Progenitor cell of endocrine pancreas (in vitro differentiated cells): ENCODE data around the gene USP6NL. TPM values are rescaled to one million over a fixed set of nuclear protein-coding genes. Genes with fewer than 3 reads are reported as not detected.
A peak's percentile ranks its signal among the peaks of the same experiment; 100 is the strongest.

Experiments
- DNase-seq: peaks from one replicate; pipeline ENCODE4 v3.0.0; 2021; ENCODE audit warnings: low spot score; ENCODE audit not compliant: unreplicated experiment
- H3K27ac Mint-ChIP-seq: 2 replicates; pipeline ENCODE4 v1.8.0; 2021; ENCODE audit warnings: mild to moderate bottlenecking, moderate library complexity, mixed read lengths
- H3K27me3 Mint-ChIP-seq: 2 replicates; pipeline ENCODE4 v1.8.0; 2021; ENCODE audit warnings: mixed read lengths
- H3K36me3 Mint-ChIP-seq: 2 replicates; pipeline ENCODE4 v1.8.0; 2022; ENCODE audit warnings: mixed read lengths; ENCODE audit not compliant: insufficient read depth
- H3K4me1 Mint-ChIP-seq: 2 replicates; pipeline ENCODE4 v1.8.0; 2021; ENCODE audit warnings: low read depth, mixed read lengths
- H3K4me3 Mint-ChIP-seq: 2 replicates; pipeline ENCODE4 v1.8.0; 2021; ENCODE audit warnings: low read depth, mild to moderate bottlenecking, moderate library complexity, mixed read lengths
- H3K9me3 Mint-ChIP-seq: 2 replicates; pipeline ENCODE4 v1.8.0; 2021; ENCODE audit warnings: low read depth, mixed read lengths
- CTCF ChIP-seq: fragments of 200-600 bp; sonication (generic); IDR thresholded peaks from one replicate; pipeline ENCODE4 v1.5.0; 2021; ENCODE audit warnings: antibody characterized with exemption, mild to moderate bottlenecking; ENCODE audit not compliant: unreplicated experiment
- total RNA-seq: library from RNA; stranded (reverse); gene quantifications from 2 replicates; pipeline ENCODE4 v1.2.1, GENCODE V29; 2021

Gene USP6NL
- total RNA-seq, 1 donor from 2014 or later: 37.3 TPM

- DNase-seq: no peak
- no peak for TF ChIP-seq CTCF
- H3K36me3 Mint-ChIP-seq: no peaks in the 10 kb centered on the region
- H3K4me1 Mint-ChIP-seq: peaks cover 48% of the 10 kb centered on the region
- H3K27me3 Mint-ChIP-seq: no peaks in the 10 kb centered on the region
- peak overlapping the region; percentile 6 for H3K27ac Mint-ChIP-seq
- no peaks in the 10 kb centered on the region for H3K9me3 Mint-ChIP-seq
- H3K4me3 Mint-ChIP-seq: no peak overlapping the region
These were observed 8.4 kb downstream of the USP6NL start for GRCh38 chr10:11602919-11603523.

- Mint-ChIP-seq H3K27me3 (no peaks in the 10 kb centered on the region), H3K4me1 (peaks cover 45% of the 10 kb centered on the region), H3K27ac (no peak overlapping the region), H3K36me3 (no peaks in the 10 kb centered on the region), H3K4me3 (no peak overlapping the region), H3K9me3 (no peaks in the 10 kb centered on the region)
- TF ChIP-seq CTCF: no peak
- DNase-seq: no peak
These were observed 9.1 kb downstream of the USP6NL start for GRCh38 chr10:11602358-11602757.

DNA sequence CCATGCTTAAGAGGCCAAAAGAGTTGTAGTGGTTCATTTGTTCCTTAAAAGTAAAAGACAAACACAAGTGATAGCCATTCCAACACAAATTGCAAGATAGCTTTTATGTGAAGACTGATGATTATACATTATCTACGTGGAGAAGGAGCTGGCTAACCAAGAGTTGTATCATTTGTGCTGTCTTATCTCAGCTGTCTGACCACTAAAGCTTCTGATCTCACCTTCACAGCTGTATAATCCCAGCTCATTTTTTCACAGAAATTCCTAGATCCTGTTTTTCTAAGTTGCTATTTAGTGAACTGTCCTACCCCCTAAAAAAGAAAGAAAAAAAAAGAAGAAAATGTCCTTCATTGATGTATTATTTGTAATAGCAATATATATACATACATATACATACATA is 9.8 kb downstream of the USP6NL start:
- no peak for DNase-seq
- peaks cover 47% of the 10 kb centered on the region for H3K4me1 Mint-ChIP-seq
- H3K27me3 Mint-ChIP-seq: no peaks in the 10 kb centered on the region
- TF ChIP-seq CTCF: no peak
- no peak overlapping the region for H3K4me3 Mint-ChIP-seq
- no peaks in the 10 kb centered on the region for H3K9me3 Mint-ChIP-seq
- peaks cover 3% of the 10 kb centered on the region for H3K36me3 Mint-ChIP-seq
- no peak overlapping the region for H3K27ac Mint-ChIP-seq

- H3K4me1 Mint-ChIP-seq: peaks cover 40% of the 10 kb centered on the region
- no peak overlapping the region for H3K27ac Mint-ChIP-seq
- H3K36me3 Mint-ChIP-seq: peaks cover 8% of the 10 kb centered on the region
- no peak overlapping the region for H3K4me3 Mint-ChIP-seq
- TF ChIP-seq CTCF: no peak
- no peaks in the 10 kb centered on the region for H3K9me3 Mint-ChIP-seq
- DNase-seq: no peak
- H3K27me3 Mint-ChIP-seq: no peaks in the 10 kb centered on the region
These were observed 11.2 kb downstream of the USP6NL start for GRCh38 chr10:11600280-11600679.

- Mint-ChIP-seq H3K27me3 (no peaks in the 10 kb centered on the region), H3K4me1 (peaks cover 32% of the 10 kb centered on the region), H3K9me3 (no peaks in the 10 kb centered on the region), H3K27ac (peak overlapping the region; percentile 42), H3K4me3 (no peak overlapping the region), H3K36me3 (peaks cover 9% of the 10 kb centered on the region)
- no peak for TF ChIP-seq CTCF
- DNase-seq: no peak
These were observed 12.6 kb downstream of the USP6NL start for GRCh38 chr10:11598712-11599397.
